ENCODE measurements around the gene CLEC18B. TPM values are rescaled to one million over a fixed set of nuclear protein-coding genes. Genes with fewer than 3 reads are reported as not detected.
"Not testable (repeated sequence)": the region's sequence is repeated elsewhere in the genome, so short reads cannot be mapped to it uniquely, and the experiment has no call there.

CLEC18B gene
- total RNA-seq, 2 experiments from 2014 or later: 1.5 to 1.7 TPM

DNA sequence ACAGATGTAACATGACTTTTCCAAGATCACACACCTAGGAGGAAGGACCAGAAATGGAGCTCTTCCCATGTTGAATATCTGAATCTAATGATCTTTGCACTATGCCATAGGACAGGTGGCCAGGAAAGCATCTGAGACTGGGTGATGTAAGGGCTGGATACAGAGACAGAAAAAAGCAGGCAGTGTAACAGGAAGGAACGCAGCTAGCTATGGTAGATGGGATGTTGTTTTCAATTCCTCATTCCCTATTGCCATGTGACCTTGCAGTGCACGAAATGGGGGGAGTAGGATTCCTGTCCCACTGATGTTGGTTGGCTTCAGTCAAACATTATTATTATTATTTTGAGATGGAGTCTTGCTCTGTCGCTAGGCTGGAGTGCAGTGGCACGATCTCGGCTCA, 48.9 kb downstream of the CLEC18B start:
- H3K4me1 Mint-ChIP-seq: peaks cover 2% of the 10 kb centered on the region
- no peaks in the 10 kb centered on the region for H3K9me3 Mint-ChIP-seq
- no peak for ATAC-seq (ENCODE audit: low read depth)
- peaks cover 1% of the 10 kb centered on the region for H3K36me3 Mint-ChIP-seq
- no peaks in the 10 kb centered on the region for H3K27me3 Mint-ChIP-seq
- no peak overlapping the region for H3K27ac Mint-ChIP-seq
- no peak for DNase-seq
- POLR2A ChIA-PET: interaction anchor here (0.6 kb wide), 1 partner anchor 66 kb away, joined by 3 read pairs; no protein-coding TSS in a partner anchor
- H3K4me3 Mint-ChIP-seq: no peak overlapping the region

DNA sequence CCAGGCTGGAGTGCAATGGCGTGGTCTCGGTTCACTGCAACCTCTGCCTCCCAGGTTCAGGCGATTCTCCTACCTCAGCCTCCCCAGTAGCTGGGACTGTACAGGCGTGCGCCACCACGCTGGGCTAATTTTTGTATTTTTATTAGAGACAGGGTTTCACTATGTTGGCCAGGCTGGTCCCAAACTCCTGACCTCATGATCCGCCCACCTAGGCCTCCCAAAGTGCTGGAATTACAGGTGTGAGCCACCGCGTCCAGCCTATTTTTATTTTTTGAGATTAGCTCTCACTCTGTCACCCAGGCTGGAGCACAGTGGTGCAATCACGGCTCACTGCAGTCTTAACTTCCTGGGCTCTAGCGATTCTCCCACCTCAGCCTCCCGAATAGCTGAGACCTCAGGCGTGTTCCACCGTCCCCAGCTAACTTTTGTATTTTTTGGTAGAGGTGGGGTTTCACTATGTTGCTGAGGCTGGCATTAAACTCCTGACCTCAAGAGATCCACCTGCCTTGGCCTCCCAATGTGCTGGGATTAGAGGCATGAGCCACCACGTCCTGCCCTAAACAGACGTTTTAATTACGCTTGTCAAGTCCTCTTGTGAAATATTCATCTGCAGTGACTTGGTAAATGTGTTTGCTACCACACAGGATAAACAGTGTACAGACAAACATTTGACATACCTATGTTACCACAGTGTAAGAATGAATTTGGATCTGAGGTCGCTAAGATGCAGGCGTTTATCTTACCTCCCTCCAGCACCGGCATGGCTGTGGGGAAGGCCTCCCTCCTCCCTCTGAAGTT, 50.7 kb downstream of the CLEC18B start:
- H3K4me3 Mint-ChIP-seq; DNase-seq; H3K4me1 Mint-ChIP-seq; POLR2A ChIA-PET; H3K9me3 Mint-ChIP-seq; H3K27me3 Mint-ChIP-seq; H3K27ac Mint-ChIP-seq; ATAC-seq (ENCODE audit: low read depth); H3K36me3 Mint-ChIP-seq: not testable (repeated sequence)

DNA sequence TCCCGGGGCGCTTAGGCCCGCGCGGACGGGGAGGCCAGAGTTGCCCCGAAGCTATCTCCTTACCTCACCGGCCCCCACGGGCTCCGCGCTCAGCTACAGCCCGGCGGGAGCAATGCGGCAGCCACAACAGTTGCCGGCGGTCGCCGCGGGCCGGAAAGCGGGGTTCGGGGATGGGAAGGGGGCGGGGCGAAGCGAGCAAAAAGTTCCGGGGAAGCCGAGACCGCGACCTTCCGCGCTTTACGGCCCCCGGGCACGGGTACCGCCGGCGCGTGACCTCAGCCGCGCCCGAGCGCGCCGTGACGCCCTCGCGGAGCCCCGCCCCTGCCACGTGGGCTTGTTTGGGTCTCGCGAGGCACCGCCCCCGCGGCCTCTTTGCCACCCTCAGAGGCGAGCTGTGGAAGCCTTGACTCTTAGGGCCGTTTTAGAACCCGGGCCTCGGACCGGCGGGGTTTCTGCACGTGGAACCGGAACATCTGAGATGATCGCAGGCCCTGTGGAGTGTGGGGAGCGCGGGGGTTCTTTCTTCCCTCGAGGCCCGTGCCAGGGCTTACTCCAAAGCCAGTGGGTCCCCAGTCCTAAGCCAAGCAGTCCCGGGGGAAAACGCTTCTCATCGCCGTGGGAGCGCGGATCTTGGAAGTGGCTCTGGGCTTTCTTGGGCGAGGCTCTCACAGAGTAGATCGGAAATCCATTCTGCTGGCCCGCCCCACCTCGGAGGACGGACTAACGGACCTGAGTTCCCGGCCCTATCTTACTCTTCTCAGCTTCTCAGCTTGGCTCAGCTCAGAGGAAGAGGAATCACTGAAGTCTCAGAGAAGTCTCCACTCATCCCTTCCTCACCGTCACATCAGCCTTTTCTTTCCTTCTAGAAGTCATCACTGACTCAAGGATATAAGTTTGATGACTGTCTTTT, 53.0 kb downstream of the CLEC18B start:
- DNase-seq (peak; percentile 99), ATAC-seq (ENCODE audit: low read depth) (peak; percentile 93)
- Mint-ChIP-seq H3K27ac (peak overlapping the region; percentile 79), H3K4me3 (peak overlapping the region; percentile 92)
- not testable (repeated sequence) for H3K9me3 Mint-ChIP-seq, H3K27me3 Mint-ChIP-seq, H3K4me1 Mint-ChIP-seq, H3K36me3 Mint-ChIP-seq
- POLR2A ChIA-PET: interaction anchor here (1.3 kb wide), 1 partner anchor 71 kb away, joined by 7 read pairs; the partner anchor contains the start of gene PSMD7

DNA sequence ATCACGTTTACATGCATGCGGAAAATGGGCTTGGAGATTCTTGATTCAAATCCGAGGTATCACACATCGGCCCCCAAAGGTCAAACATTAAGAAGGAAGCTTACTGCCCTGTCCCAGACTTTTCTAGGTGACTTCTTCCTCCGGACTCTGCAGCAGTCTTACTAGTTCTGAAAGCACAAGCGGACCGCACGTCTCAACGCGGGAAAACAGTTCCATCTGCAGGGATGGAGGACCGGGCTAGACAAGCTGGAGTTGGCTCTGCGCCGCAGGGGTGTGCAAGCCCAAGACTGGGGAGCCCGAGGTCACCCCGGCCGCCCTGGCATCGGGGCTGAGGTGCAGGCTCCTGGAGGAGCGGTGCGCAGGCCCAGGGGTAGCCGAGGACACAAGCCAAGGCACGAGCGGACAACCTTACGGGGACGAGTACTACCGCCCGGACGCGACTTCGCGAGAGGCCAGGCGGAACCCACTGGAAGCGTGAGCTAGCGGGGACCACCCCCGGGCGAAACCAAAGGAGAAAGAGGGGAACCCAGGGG, 53.7 kb downstream of the CLEC18B start:
- peak overlapping the region; percentile 92 for H3K4me3 Mint-ChIP-seq
- H3K27ac Mint-ChIP-seq: peak overlapping the region; percentile 86
- not testable (repeated sequence) for H3K4me1 Mint-ChIP-seq, H3K9me3 Mint-ChIP-seq, DNase-seq, H3K36me3 Mint-ChIP-seq, H3K27me3 Mint-ChIP-seq
- peak; percentile 55 for ATAC-seq (ENCODE audit: low read depth)
- POLR2A ChIA-PET: interaction anchor here (1.3 kb wide), 1 partner anchor 70 kb away, joined by 7 read pairs; the partner anchor contains the start of gene PSMD7

GRCh38 chr16:74361646-74362610, 59.4 kb downstream of the CLEC18B start:
- H3K36me3 Mint-ChIP-seq, H3K4me1 Mint-ChIP-seq, H3K27me3 Mint-ChIP-seq, H3K4me3 Mint-ChIP-seq, DNase-seq, POLR2A ChIA-PET, H3K9me3 Mint-ChIP-seq: not testable (repeated sequence)
- ATAC-seq (ENCODE audit: low read depth): peak; percentile 21
- peak overlapping the region; percentile 7 for H3K27ac Mint-ChIP-seq

Other genes starting within 250 kb of the CLEC18B start
- 10 to 100 TPM; 79.9 to 82.3 TPM for gene PSMD7, start 124.7 kb downstream of the CLEC18B start, total RNA-seq
- gene NPIPB15, start 45.2 kb downstream of the CLEC18B start, total RNA-seq: not detected
- gene GLG1, start 185.6 kb upstream of the CLEC18B start, total RNA-seq: 100 to 1,000 TPM; 118 to 120 TPM
- 100 to 1,000 TPM; 110 to 119 TPM for gene RFWD3, start 245.4 kb upstream of the CLEC18B start, total RNA-seq

All from activated naive CD8-positive, alpha-beta T cell treated with anti-CD3 and anti-CD28 coated beads, Interleukin-2, amount 10 ng/mL, durations not matched to agents 7 days and 5 days (primary cell).